HG03469 (cell line): ENCODE measurements around the gene ARGFX.
"Not testable (repeated sequence)": the region's sequence is repeated elsewhere in the genome, so short reads cannot be mapped to it uniquely, and the experiment has no call there.

Experiments
- ATAC-seq: cut with Tn5 transposase; IDR thresholded peaks from one replicate; pipeline ENCODE4 v1.9.1; 2021; ENCODE audit warnings: mild to moderate bottlenecking, moderate library complexity, moderate number of reproducible peaks; ENCODE audit not compliant: unreplicated experiment

ARGFX gene

GRCh38 chr3:121567649-121568048 is at the start of gene ARGFX:
TSS of gene ARGFX (plus strand) at chr3:121567949. CDS start at chr3:121570714, 2,765 bp downstream.
- no peak for ATAC-seq

- no peak for ATAC-seq
Measured at GRCh38 chr3:121517953-121518655, 49.6 kb upstream of the ARGFX start.

GRCh38 chr3:121520510-121520909 is 47.2 kb upstream of the ARGFX start:
- ATAC-seq: no peak

- ATAC-seq: no peak
Measured at GRCh38 chr3:121529308-121529707, 38.4 kb upstream of the ARGFX start.

- no peak for ATAC-seq
Measured at GRCh38 chr3:121531269-121531668, 36.5 kb upstream of the ARGFX start.

GRCh38 chr3:121542924-121543323 is 24.8 kb upstream of the ARGFX start:
- ATAC-seq: no peak

- no peak for ATAC-seq
Measured at GRCh38 chr3:121545049-121545573, 22.6 kb upstream of the ARGFX start.

- peak; percentile 59 for ATAC-seq
Measured at GRCh38 chr3:121545574-121546455, 21.9 kb upstream of the ARGFX start, which contains the start of gene POLQ. TSS of gene POLQ (minus strand) at chr3:121545988. CDS start at chr3:121545877, 111 bp downstream.

GRCh38 chr3:121552379-121552778 is 15.4 kb upstream of the ARGFX start:
- no peak for ATAC-seq

- ATAC-seq: no peak
Measured at GRCh38 chr3:121552797-121553196, 15.0 kb upstream of the ARGFX start.

GRCh38 chr3:121557426-121557934 is 10.3 kb upstream of the ARGFX start:
- ATAC-seq: no peak

GRCh38 chr3:121562148-121562547 is 5.6 kb upstream of the ARGFX start:
- ATAC-seq: no peak

GRCh38 chr3:121566773-121567172 is 976 bp upstream of the ARGFX start:
- no peak for ATAC-seq

GRCh38 chr3:121574449-121574848 is 6.7 kb downstream of the ARGFX start:
- no peak for ATAC-seq

- no peak for ATAC-seq
Measured at GRCh38 chr3:121581691-121582090, 13.9 kb downstream of the ARGFX start.

- no peak for ATAC-seq
Measured at GRCh38 chr3:121584418-121584817, 16.7 kb downstream of the ARGFX start.

GRCh38 chr3:121592856-121593702 is 25.3 kb downstream of the ARGFX start, which contains the start of gene FBXO40:
TSS of gene FBXO40 (plus strand) at chr3:121593379. CDS start at chr3:121620576, 27,197 bp downstream.
- ATAC-seq: no peak

GRCh38 chr3:121593806-121594205 is 26.1 kb downstream of the ARGFX start:
- not testable (repeated sequence) for ATAC-seq

GRCh38 chr3:121594850-121595249 is 27.1 kb downstream of the ARGFX start:
- ATAC-seq: no peak

- ATAC-seq: no peak
Measured at GRCh38 chr3:121595765-121596406, 28.1 kb downstream of the ARGFX start.
